ENCODE data around the gene H2AZ1.
A peak's percentile ranks its signal among the peaks of the same experiment; 100 is the strongest.

Gene H2AZ1

DNA sequence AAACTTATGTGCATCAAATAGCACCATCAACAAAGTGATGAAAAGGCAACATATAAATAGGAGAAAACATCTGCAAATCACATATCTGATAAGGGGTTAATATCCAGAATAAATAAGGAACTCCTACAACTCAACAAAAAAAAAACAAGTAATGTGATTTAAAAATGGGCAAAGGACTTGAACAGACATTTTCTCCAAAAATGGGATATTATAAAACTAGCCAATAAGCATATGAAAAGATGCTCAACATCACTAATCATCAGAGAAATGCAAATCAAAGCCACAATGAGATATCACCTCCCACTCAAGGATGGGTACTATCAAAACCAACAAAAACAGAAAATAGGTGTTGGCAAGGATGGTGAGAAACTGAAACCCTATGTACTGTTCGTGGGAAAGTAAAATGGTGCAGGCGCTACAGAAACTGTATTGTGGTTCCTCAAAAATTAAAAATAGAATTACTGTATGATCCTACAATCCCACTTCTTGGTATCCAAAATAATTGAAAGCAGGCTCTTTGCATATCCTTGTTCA is 6.1 kb downstream of the H2AZ1 start:
- TF ChIP-seq, protein P1, sequence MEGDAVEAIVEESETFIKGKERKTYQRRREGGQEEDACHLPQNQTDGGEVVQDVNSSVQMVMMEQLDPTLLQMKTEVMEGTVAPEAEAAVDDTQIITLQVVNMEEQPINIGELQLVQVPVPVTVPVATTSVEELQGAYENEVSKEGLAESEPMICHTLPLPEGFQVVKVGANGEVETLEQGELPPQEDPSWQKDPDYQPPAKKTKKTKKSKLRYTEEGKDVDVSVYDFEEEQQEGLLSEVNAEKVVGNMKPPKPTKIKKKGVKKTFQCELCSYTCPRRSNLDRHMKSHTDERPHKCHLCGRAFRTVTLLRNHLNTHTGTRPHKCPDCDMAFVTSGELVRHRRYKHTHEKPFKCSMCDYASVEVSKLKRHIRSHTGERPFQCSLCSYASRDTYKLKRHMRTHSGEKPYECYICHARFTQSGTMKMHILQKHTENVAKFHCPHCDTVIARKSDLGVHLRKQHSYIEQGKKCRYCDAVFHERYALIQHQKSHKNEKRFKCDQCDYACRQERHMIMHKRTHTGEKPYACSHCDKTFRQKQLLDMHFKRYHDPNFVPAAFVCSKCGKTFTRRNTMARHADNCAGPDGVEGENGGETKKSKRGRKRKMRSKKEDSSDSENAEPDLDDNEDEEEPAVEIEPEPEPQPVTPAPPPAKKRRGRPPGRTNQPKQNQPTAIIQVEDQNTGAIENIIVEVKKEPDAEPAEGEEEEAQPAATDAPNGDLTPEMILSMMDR (IDR thresholded peaks at IDR 0.05): no peak
- Histone ChIP-seq H3K9me3 (no peaks in the 10 kb centered on the region), H3K36me3 (peaks cover 16% of the 10 kb centered on the region), H3K4me1 (ENCODE audit: control insufficient read depth in 1 of 2, insufficient read depth in 1 of 2, low read depth in 1 of 2, low read length in 1 of 2) (peaks cover 49 to 51% of the 10 kb centered on the region in 2 experiments), H3K4me3 (ENCODE audit: low read depth in 1 of 2, low read length in 1 of 2) (no peak overlapping the region), H3K27me3 (no peaks in the 10 kb centered on the region), H3K27ac (no peak overlapping the region)

DNA sequence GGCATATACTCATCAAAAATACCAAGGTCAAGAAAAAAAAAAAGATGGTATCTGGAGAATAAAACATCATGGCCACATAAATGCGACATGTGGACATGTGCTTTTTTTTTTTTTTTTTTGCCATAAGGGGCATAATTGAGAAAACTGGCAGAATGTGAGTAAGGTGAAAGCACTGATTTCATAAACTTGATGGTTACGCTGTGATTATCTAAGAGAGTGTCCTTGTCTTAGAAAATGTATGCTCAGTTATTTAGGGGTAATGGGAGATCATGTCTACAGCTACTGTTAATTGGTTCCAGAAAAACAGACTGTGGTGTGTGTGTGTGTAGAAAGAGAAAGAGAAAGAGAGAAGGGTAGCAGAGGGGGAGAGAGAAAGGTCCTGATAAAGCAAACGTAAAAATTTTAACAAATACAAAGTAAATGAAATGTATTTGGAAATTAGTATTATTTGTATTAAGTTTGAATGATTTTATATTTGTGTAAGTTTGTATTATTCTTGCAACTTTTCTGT is 11.8 kb downstream of the H2AZ1 start:
- Histone ChIP-seq H3K27me3 (no peaks in the 10 kb centered on the region), H3K4me3 (ENCODE audit: low read depth in 1 of 2, low read length in 1 of 2) (no peak overlapping the region), H3K9me3 (no peaks in the 10 kb centered on the region), H3K36me3 (no peaks in the 10 kb centered on the region), H3K4me1 (ENCODE audit: control insufficient read depth in 1 of 2, insufficient read depth in 1 of 2, low read depth in 1 of 2, low read length in 1 of 2) (peaks cover under 1 to 4% of the 10 kb centered on the region in 2 experiments), H3K27ac (no peak overlapping the region)
- TF ChIP-seq, protein P1 (IDR thresholded peaks at IDR 0.05): no peak

DNA sequence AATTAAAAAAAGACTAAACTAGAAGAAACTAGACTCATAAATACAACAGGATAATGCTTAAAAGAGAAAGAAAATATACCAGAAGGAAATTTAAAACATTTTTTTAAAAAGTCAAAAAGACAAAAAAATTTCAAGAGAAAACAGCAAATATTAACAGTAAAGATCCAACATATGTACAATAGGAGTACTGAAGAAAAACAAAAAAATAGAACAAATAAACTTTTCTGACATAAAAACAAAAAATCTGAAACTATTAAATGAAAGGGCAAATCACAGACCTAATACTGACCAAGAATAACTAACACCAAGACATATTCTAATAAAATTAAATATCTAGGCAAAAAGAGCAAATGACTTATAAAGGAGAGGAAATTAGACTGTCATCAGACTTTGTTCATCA is 15.2 kb downstream of the H2AZ1 start:
- Histone ChIP-seq H3K9me3 (no peaks in the 10 kb centered on the region), H3K4me1 (ENCODE audit: control insufficient read depth in 1 of 2, insufficient read depth in 1 of 2, low read depth in 1 of 2, low read length in 1 of 2) (no peaks in the 10 kb centered on the region), H3K27ac (no peak overlapping the region), H3K27me3 (no peaks in the 10 kb centered on the region), H3K4me3 (ENCODE audit: low read depth in 1 of 2, low read length in 1 of 2) (no peak overlapping the region), H3K36me3 (no peaks in the 10 kb centered on the region)
- TF ChIP-seq, protein P1 (IDR thresholded peaks at IDR 0.05): no peak

DNA sequence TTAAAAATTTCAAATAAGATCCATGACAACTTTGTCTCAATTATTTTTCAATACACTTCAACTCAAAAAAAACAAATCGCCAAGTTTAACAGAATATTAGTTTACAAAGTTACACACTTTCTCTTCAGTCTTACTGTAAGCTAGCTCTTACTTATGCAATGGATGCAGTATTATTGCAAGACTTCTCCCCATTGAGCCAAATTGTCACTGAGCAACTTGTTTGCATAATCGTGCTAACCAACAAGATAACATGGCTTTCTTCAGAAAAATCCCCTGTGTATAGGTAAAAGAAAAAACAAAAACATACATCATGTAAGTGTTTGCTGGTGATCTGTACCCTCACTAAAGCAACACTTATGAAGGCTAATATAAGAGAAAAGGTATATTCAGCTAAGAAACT is 22.5 kb downstream of the H2AZ1 start:
- H3K36me3 ChIP-seq: peaks cover 6% of the 10 kb centered on the region

DNA sequence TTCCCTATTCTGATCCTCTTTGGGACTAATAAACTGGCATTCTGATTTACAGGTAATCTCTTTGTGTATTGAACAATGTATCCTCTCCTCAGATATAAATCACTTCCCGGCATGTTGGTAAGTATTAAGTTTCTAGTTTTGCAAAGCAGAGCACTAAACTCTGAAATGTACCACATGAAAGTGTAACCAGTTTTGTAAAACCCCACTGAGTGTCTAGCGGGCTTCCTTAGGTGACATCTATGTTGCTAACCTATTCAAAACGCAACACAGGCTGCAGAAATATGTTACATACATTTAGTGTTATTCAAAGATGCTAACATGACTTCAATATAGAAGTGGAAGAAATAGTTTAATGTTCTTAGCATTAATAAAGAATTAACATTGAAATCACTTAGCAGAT is 28.9 kb downstream of the H2AZ1 start:
- TF ChIP-seq, protein P1 (IDR thresholded peaks at IDR 0.05): no peak
- no peaks in the 10 kb centered on the region for H3K27me3 ChIP-seq
- peaks cover 21% of the 10 kb centered on the region for H3K36me3 ChIP-seq
- H3K4me1 ChIP-seq (ENCODE audit: control insufficient read depth in 1 of 2, insufficient read depth in 1 of 2, low read depth in 1 of 2, low read length in 1 of 2): no peaks in the 10 kb centered on the region
- H3K4me3 ChIP-seq (ENCODE audit: low read depth in 1 of 2, low read length in 1 of 2): no peak overlapping the region
- H3K27ac ChIP-seq: no peak overlapping the region
- H3K9me3 ChIP-seq: no peaks in the 10 kb centered on the region

More for the DNA sequence above, 22.5 kb downstream of the H2AZ1 start:
- TF ChIP-seq, protein P1 (IDR thresholded peaks at IDR 0.05): no peak
- Histone ChIP-seq H3K27ac (peak overlapping the region; percentile 56), H3K9me3 (no peaks in the 10 kb centered on the region), H3K27me3 (no peaks in the 10 kb centered on the region), H3K4me3 (ENCODE audit: low read depth in 1 of 2, low read length in 1 of 2) (no peak overlapping the region), H3K4me1 (ENCODE audit: control insufficient read depth in 1 of 2, insufficient read depth in 1 of 2, low read depth in 1 of 2, low read length in 1 of 2) (peaks cover 23 to 25% of the 10 kb centered on the region in 2 experiments)

Measured in neutrophil (primary cell).